H9 (cell line): ENCODE data around the gene RIGI. TPM values are rescaled to one million over a fixed set of nuclear protein-coding genes. Genes with fewer than 3 reads are reported as not detected.

ENCODE experiments used
- DNase-seq: peaks from one replicate; pipeline ENCODE4 v3.0.0-alpha.2; 2017
- H2AFZ ChIP-seq: one replicate; pipeline ENCODE4 v1.6.1; 2013; ENCODE audit warnings: mild to moderate bottlenecking, low read length, control low read depth, moderate library complexity
- H2AK5ac ChIP-seq: 2 replicates; pipeline ENCODE4 v1.6.1; 2013; ENCODE audit warnings: low read length, control low read depth, mixed read lengths; ENCODE audit not compliant: insufficient read length
- H2BK120ac ChIP-seq: one replicate; pipeline ENCODE4 v1.6.1; 2013; ENCODE audit warnings: low read depth, mild to moderate bottlenecking, low read length, control low read depth, inconsistent platforms; ENCODE audit not compliant: poor library complexity, severe bottlenecking
- H2BK12ac ChIP-seq: 2 replicates; pipeline ENCODE4 v1.6.1; 2013; ENCODE audit warnings: low read length, control low read depth, mixed read lengths, low read depth; ENCODE audit not compliant: insufficient read length
- H2BK15ac ChIP-seq: 2 replicates; pipeline ENCODE4 v1.6.1; 2013; ENCODE audit warnings: low read depth, low read length, control low read depth
- H2BK20ac ChIP-seq: one replicate; pipeline ENCODE4 v1.6.1; 2013; ENCODE audit warnings: low read depth, mild to moderate bottlenecking, low read length, control low read depth, inconsistent platforms; ENCODE audit not compliant: poor library complexity, severe bottlenecking
- H2BK5ac ChIP-seq: 2 replicates; pipeline ENCODE4 v1.6.1; 2013; ENCODE audit warnings: low read length, control low read depth, mixed read lengths; ENCODE audit not compliant: insufficient read length
- H3K14ac ChIP-seq: 2 replicates; pipeline ENCODE4 v1.6.1; 2013; ENCODE audit warnings: low read length, control low read depth; ENCODE audit not compliant: insufficient read depth
- H3K18ac ChIP-seq: 2 replicates; pipeline ENCODE4 v1.6.1; 2013; ENCODE audit warnings: low read depth, mild to moderate bottlenecking, mixed read lengths, low read length, control low read depth; ENCODE audit not compliant: insufficient read length
- H3K23ac ChIP-seq: 2 replicates; pipeline ENCODE4 v1.6.1; 2013; ENCODE audit warnings: low read length, control low read depth, mixed read lengths, low read depth; ENCODE audit not compliant: insufficient read length
- H3K23me2 ChIP-seq: 2 replicates; pipeline ENCODE4 v1.6.1; 2013; ENCODE audit warnings: low read depth, mild to moderate bottlenecking, mixed read lengths, low read length, control low read depth; ENCODE audit not compliant: insufficient read length, poor library complexity, severe bottlenecking
- H3K27ac ChIP-seq: 2 replicates; pipeline ENCODE4 v1.5.1; 2013; ENCODE audit warnings: low read length, control low read depth, mixed read lengths, low read depth; ENCODE audit not compliant: insufficient read length
- H3K27me3 ChIP-seq: 2 replicates; pipeline ENCODE4 v1.6.1; 2013; ENCODE audit warnings: low read length, control low read depth, inconsistent platforms; ENCODE audit not compliant: insufficient read depth
- H3K4ac ChIP-seq: 2 replicates; pipeline ENCODE4 v1.6.1; 2013; ENCODE audit warnings: low read depth, mild to moderate bottlenecking, control low read depth, inconsistent platforms, low read length, moderate library complexity
- H3K4me1 ChIP-seq: 2 replicates; pipeline ENCODE4 v1.6.1; 2013; ENCODE audit warnings: low read length, control low read depth, inconsistent platforms; ENCODE audit not compliant: insufficient read depth
- H3K4me2 ChIP-seq: 2 replicates; pipeline ENCODE4 v1.6.1; 2013; ENCODE audit warnings: low read length, control low read depth, mixed read lengths; ENCODE audit not compliant: insufficient read length, insufficient read depth
- H3K56ac ChIP-seq: 2 replicates; pipeline ENCODE4 v1.6.1; 2013; ENCODE audit warnings: low read depth, mild to moderate bottlenecking, mixed read lengths, low read length, control low read depth; ENCODE audit not compliant: insufficient read length
- H3K79me1 ChIP-seq: 2 replicates; pipeline ENCODE4 v1.6.1; 2013; ENCODE audit warnings: low read depth, mild to moderate bottlenecking, moderate library complexity, low read length, control low read depth, inconsistent platforms; ENCODE audit not compliant: insufficient read depth, poor library complexity, severe bottlenecking
- H3K79me2 ChIP-seq: 2 replicates; pipeline ENCODE4 v1.6.1; 2013; ENCODE audit warnings: low read length, control low read depth, inconsistent platforms; ENCODE audit not compliant: insufficient read depth
- H3K9ac ChIP-seq: 2 replicates; pipeline ENCODE4 v1.6.1; 2013; ENCODE audit warnings: low read length, control low read depth, mixed read lengths; ENCODE audit not compliant: insufficient read length; ENCODE audit errors: extremely low read depth
- H3K9me3 ChIP-seq: one replicate; pipeline ENCODE4 v1.6.1; 2013; ENCODE audit warnings: low read depth, low read length, inconsistent platforms; ENCODE audit not compliant: control insufficient read depth
- H3T11ph ChIP-seq: one replicate; pipeline ENCODE4 v1.6.1; 2013; ENCODE audit warnings: mild to moderate bottlenecking, low read length, control low read depth, inconsistent platforms
- H4K20me1 ChIP-seq: one replicate; pipeline ENCODE4 v1.6.1; 2013; ENCODE audit not compliant: control insufficient read depth, insufficient read length, insufficient read depth
- H4K5ac ChIP-seq: 2 replicates; pipeline ENCODE4 v1.6.1; 2013; ENCODE audit warnings: low read depth, mild to moderate bottlenecking, mixed read lengths, low read length, control low read depth; ENCODE audit not compliant: insufficient read length
- H4K8ac ChIP-seq: replicated peaks from 2 replicates; pipeline ENCODE4 v1.6.1; 2013; ENCODE audit warnings: low read length, control low read depth, mixed read lengths, low read depth; ENCODE audit not compliant: insufficient read length
- H4K91ac ChIP-seq: 2 replicates; pipeline ENCODE4 v1.6.1; 2013; ENCODE audit warnings: low read depth, mild to moderate bottlenecking, moderate library complexity, mixed read lengths, low read length, control low read depth; ENCODE audit not compliant: insufficient read length
- H3K27ac Mint-ChIP-seq, 3 experiments: 2 replicates in 2 of 3; 3 replicates in 1 of 3; pipeline ENCODE4 v1.8.0; 2020 to 2021; ENCODE audit warnings: mixed read lengths in 3 of 3, mild to moderate bottlenecking in 1 of 3, moderate library complexity in 1 of 3
- H3K27me3 Mint-ChIP-seq: 2 replicates; pipeline ENCODE4 v1.8.0; 2021; ENCODE audit warnings: low read depth, mild to moderate bottlenecking, moderate library complexity, mixed read lengths
- H3K36me3 Mint-ChIP-seq, 3 experiments: 2 replicates in 2 of 3; 3 replicates in 1 of 3; pipeline ENCODE4 v1.8.0; 2020 to 2021; ENCODE audit warnings: low read depth in 3 of 3, mixed read lengths in 3 of 3; ENCODE audit not compliant: insufficient read depth in 1 of 3
- H3K4me1 Mint-ChIP-seq, 2 experiments: 2 replicates each; pipeline ENCODE4 v1.8.0; 2020; ENCODE audit warnings: mixed read lengths in 2 of 2
- H3K4me3 Mint-ChIP-seq, 2 experiments: 2 replicates in 1 of 2; 3 replicates in 1 of 2; pipeline ENCODE4 v1.8.0; 2020 to 2021; ENCODE audit warnings: mild to moderate bottlenecking in 2 of 2, mixed read lengths in 2 of 2, moderate library complexity in 1 of 2
- H3K9me3 Mint-ChIP-seq, 2 experiments: 2 replicates in 1 of 2; 3 replicates in 1 of 2; pipeline ENCODE4 v1.8.0; 2020; ENCODE audit warnings: mild to moderate bottlenecking in 2 of 2, mixed read lengths in 2 of 2, moderate library complexity in 1 of 2
- CTCF ChIP-seq: fragments of 200-600 bp; sonication (generic); conservative IDR thresholded peaks from 3 replicates; pipeline ENCODE4 v1.8.0; 2021; ENCODE audit warnings: antibody characterized with exemption, mild to moderate bottlenecking
- WGBS: extraction: QIAGEN DNeasy Blood & Tissue Kit; methylation state at CpG from one replicate; pipeline ENCODE4 v1.1.7; 2013; ENCODE audit warnings: missing lambda C conversion rate, low lambda C conversion rate, mixed read lengths; ENCODE audit not compliant: insufficient read length; ENCODE audit errors: extremely low coverage; 5-methylcytosine and 5-hydroxymethylcytosine counted together
- total RNA-seq: library from RNA; stranded (reverse); gene quantifications from 2 replicates; pipeline ENCODE4 v1.2.1, GENCODE V29; 2021

RIGI gene
- total RNA-seq, 1 experiment from 2014 or later, result 4.1 TPM

DNA sequence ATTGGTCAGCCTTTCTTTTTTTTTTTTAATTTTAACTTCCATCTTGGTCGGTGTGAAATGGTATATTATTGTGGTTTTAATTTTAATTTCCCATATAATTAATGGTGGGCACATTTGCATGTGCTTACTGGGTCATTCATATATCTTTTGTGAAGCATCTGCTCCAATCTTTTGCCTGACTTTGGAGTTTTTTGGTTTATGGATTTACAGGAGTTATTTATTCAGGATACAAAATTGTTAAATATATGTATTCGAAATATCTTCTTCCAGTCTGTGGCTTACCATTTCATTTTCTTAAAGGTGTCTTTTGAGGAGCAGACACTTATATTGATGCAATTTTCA, 682 bp upstream of the RIGI start:
- no peaks in the 10 kb centered on the region for H3K27me3 ChIP-seq
- no peaks in the 10 kb centered on the region for H4K20me1 ChIP-seq
- no peak overlapping the region for H3K14ac ChIP-seq
- Mint-ChIP-seq H3K9me3 (peaks cover 4 to 10% of the 10 kb centered on the region in 2 experiments; a peak in 4 of 5 replicates), H3K27me3 (no peaks in the 10 kb centered on the region), H3K27ac (no peak overlapping the region), H3K4me3 (peak overlapping the region; percentile 86 to 90), H3K36me3 (peaks cover 9 to 15% (median 10%) of the 10 kb centered on the region in 3 experiments), H3K4me1 (peaks cover 10 to 17% of the 10 kb centered on the region in 2 experiments)
- H3K9me3 ChIP-seq, result no peaks in the 10 kb centered on the region
- H3K4me2 ChIP-seq, result peak overlapping the region; percentile 86
- no peak for DNase-seq
- TF ChIP-seq CTCF, result no peak
- H2AFZ ChIP-seq, result no peak overlapping the region
- no peak overlapping the region for H2BK120ac ChIP-seq
- H3K9ac ChIP-seq, result no peak overlapping the region
- H4K91ac ChIP-seq, result no peak overlapping the region
- no peak overlapping the region for H3K27ac ChIP-seq
- no peak overlapping the region for H2BK12ac ChIP-seq
- H2BK15ac ChIP-seq, result no peak overlapping the region
- H3K23ac ChIP-seq, result no peak overlapping the region
- H4K5ac ChIP-seq, result no peak overlapping the region
- H3K18ac ChIP-seq, result no peak overlapping the region
- no peak overlapping the region for H4K8ac ChIP-seq
- no CpG with 5 or more reads among the region's 2 CpGs for WGBS
- no peaks in the 10 kb centered on the region for H3K79me2 ChIP-seq
- H3T11ph ChIP-seq, result no peak overlapping the region
- no peak overlapping the region for H2AK5ac ChIP-seq
- H2BK20ac ChIP-seq, result no peak overlapping the region
- H3K79me1 ChIP-seq, result no peaks in the 10 kb centered on the region
- no peak overlapping the region for H3K4ac ChIP-seq
- H2BK5ac ChIP-seq, result no peak overlapping the region
- H3K23me2 ChIP-seq, result no peaks in the 10 kb centered on the region
- no peaks in the 10 kb centered on the region for H3K4me1 ChIP-seq
- H3K56ac ChIP-seq, result no peak overlapping the region
